ELF-1 (cell line): ENCODE results near the gene ANXA1.
A peak's percentile ranks its signal among the peaks of the same experiment; 100 is the strongest.
"Not testable (repeated sequence)": the region's sequence is repeated elsewhere in the genome, so short reads cannot be mapped to it uniquely, and the experiment has no call there.

Source experiments
- DNase-seq: peaks from one replicate; pipeline ENCODE4 v3.0.0-alpha.2; 2016; ENCODE audit warnings: low read depth, low spot score

Gene ANXA1

GRCh38 chr9:73151653-73152542 is at the start of gene ANXA1:
ANXA1 (plus strand) TSS chr9:73151865; CDS start chr9:73158536, 6,671 bp downstream.
- DNase-seq: peak; percentile 23

GRCh38 chr9:73104342-73104741 is 47.3 kb upstream of the ANXA1 start:
- no peak for DNase-seq

GRCh38 chr9:73104921-73105320 is 46.7 kb upstream of the ANXA1 start:
- no peak for DNase-seq

GRCh38 chr9:73107489-73108069 is 44.1 kb upstream of the ANXA1 start:
- DNase-seq: not testable (repeated sequence)

GRCh38 chr9:73114058-73114457 is 37.6 kb upstream of the ANXA1 start:
- no peak for DNase-seq

- DNase-seq: no peak
Measured at GRCh38 chr9:73114958-73115357, 36.7 kb upstream of the ANXA1 start.

- DNase-seq: no peak
Measured at GRCh38 chr9:73116031-73116430, 35.6 kb upstream of the ANXA1 start.

- no peak for DNase-seq
Measured at GRCh38 chr9:73116880-73117279, 34.8 kb upstream of the ANXA1 start.

GRCh38 chr9:73118286-73118685 is 33.4 kb upstream of the ANXA1 start:
- DNase-seq: no peak

- no peak for DNase-seq
Measured at GRCh38 chr9:73118898-73119554, 32.6 kb upstream of the ANXA1 start.

- no peak for DNase-seq
Measured at GRCh38 chr9:73121375-73121935, 30.2 kb upstream of the ANXA1 start.

GRCh38 chr9:73125651-73126050 is 26.0 kb upstream of the ANXA1 start:
- no peak for DNase-seq

GRCh38 chr9:73129941-73130685 is 21.6 kb upstream of the ANXA1 start:
- no peak for DNase-seq

GRCh38 chr9:73131461-73131860 is 20.2 kb upstream of the ANXA1 start:
- DNase-seq: no peak

GRCh38 chr9:73132034-73132776 is 19.5 kb upstream of the ANXA1 start:
- DNase-seq: peak; percentile 33

- no peak for DNase-seq
Measured at GRCh38 chr9:73133022-73133651, 18.5 kb upstream of the ANXA1 start.

- no peak for DNase-seq
Measured at GRCh38 chr9:73133921-73134407, 17.7 kb upstream of the ANXA1 start.

- no peak for DNase-seq
Measured at GRCh38 chr9:73135394-73135793, 16.3 kb upstream of the ANXA1 start.

- DNase-seq: no peak
Measured at GRCh38 chr9:73137286-73137899, 14.3 kb upstream of the ANXA1 start.

- no peak for DNase-seq
Measured at GRCh38 chr9:73137914-73138313, 13.8 kb upstream of the ANXA1 start.
